Globus pallidus (tissue), 1 donor: ENCODE results near the gene EIPR1.
"Not testable (repeated sequence)": the region's sequence is repeated elsewhere in the genome, so short reads cannot be mapped to it uniquely, and the experiment has no call there.

ENCODE experiments used
- DNase-seq: peaks from one replicate; pipeline ENCODE4 v3.0.0-alpha.2; 2015; ENCODE audit warnings: low spot score

EIPR1 gene

DNA sequence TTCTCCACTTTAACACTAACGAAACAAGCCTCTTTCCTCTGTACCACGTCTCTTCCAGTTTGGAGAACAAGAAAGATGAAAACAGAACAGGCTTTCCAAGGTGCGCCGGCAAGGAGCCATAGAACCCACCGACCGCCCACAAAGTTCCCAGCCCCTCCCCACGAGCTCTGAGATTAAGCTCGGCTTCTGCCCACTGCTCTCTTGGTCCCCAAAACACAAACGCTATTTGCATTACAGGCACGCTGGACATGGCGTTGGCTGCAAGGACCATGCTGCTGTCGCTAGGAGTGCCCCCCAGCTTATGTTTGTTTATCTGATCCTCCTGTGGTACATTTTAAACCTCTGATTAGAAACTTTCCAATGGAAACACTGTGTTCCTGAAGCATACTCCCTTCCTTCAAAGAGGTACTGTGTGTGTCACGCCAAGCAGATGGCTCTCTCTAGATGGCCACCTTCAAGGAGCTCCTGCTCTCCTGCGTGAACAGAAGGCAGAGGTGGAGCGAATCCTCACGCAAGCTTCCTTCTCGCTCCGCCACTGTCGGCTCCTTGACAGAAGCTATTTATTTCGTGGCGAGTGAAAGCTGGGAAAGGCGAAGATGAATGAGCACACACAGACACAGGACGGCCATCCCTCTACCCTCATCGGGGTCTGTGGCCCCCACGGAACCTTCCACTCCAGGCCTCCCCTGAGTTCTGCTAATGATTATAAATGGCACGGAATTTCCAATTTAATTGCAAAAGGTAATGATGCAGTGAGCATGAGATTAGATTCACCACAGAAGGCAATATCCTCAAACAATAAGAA lies 166.2 kb downstream of the EIPR1 start:
- no peak for DNase-seq

DNA sequence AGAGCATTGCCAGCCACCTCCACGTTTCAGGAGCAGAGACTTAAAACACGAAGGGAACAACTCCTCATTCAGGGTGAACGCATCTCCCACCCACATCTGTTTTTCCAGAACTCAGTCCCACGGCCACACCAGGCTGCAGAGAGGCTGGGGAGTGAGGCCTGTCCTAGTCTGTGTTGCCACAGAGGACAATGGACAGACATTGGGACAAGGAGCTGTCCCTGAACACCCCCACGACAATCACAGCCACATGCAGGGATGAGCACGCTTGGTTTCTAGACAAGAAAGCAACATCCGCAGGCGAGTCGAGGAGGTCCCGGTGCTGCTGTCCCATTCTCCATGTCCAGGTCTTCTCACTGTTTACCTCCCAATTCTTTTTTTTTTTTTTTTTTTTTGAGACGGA lies 167.4 kb downstream of the EIPR1 start:
- DNase-seq: no peak

DNA sequence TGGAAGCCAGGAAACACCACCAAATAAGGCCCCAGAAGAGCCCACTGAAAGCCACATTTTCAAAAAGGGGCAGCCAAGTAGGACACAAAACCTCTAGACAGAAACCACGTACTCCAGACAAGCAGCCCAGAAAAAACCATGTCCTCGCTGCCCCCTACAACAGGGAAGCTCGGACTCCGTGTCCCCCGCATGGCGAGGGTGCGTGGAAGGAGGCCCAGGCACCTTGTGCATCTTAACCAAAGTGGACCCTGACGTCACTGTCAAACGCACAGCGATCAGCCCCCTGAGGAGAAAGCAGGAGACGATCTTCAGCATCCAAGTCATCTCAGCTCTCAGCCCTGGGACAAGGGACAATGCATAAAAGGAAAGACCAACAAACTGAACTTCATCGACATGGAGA lies 168.4 kb downstream of the EIPR1 start:
- no peak for DNase-seq

GRCh38 chr2:3208591-3208990 lies 169.0 kb downstream of the EIPR1 start:
- DNase-seq: no peak

GRCh38 chr2:3208179-3208578 lies 169.4 kb downstream of the EIPR1 start:
- no peak for DNase-seq

- DNase-seq: no peak
Observed at GRCh38 chr2:3207091-3207491, 170.5 kb downstream of the EIPR1 start.

DNA sequence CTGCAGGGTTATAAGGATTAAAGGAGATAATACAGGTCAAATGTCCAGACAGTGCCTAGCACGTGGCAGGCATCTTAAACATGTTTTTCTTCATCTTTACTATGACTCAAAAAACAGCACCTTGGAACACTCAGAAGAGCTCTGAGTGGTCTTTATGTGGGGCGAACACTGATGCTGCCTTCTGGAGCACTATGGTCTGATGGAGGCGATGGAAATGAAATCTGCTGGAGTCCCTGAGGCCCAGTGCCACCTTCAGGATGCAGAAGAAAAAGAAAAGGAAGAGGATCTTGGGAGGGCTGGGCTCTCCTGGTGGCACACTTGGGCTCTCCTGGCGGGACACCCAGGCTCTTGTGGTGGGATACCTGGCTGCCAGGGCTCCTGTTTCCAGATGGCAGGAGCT lies 171.8 kb downstream of the EIPR1 start:
- no peak for DNase-seq

- no peak for DNase-seq
Observed at GRCh38 chr2:3204031-3204821, 173.4 kb downstream of the EIPR1 start.

GRCh38 chr2:3203497-3204019 lies 174.1 kb downstream of the EIPR1 start:
- DNase-seq: no peak

DNA sequence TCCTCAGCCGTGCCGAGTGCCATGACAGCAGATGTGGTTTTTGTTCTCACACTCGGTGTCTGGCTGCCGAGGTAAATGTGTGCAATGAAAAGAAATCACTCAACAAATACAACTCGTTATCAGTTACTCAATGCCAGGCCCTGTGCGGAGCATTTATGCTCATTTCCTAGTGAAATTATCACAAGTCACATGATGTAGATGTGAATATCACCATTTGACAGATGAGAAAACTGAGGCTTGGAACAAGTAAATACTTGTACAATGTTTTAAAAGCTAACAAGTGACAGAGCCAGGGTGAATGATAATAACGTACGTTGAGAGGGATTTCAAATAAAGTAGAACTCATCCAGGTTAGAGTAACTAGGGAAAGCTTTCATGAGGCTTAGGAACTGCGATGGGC lies 174.7 kb downstream of the EIPR1 start:
- DNase-seq: no peak

DNA sequence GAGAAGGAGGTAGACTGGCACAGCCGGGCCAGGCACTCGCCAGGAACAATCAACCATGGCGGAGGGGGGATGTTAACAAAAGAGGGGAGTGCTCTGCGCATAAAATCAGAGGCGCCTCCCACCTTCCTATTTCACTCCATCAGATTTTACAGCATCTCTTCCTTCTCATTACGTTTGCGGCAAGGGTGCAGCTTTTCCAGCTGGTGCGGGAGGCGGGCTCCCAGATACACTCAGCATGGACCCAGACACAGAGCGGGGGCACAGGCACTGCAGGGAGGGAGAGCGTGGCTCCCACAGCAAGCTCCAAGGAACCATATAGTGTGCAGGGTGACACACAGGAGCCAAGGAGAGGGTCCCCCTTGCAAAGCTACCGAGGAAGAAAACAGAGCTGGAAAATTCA lies 176.3 kb downstream of the EIPR1 start:
- no peak for DNase-seq

- DNase-seq: no peak
Observed at GRCh38 chr2:3200420-3200939, 177.1 kb downstream of the EIPR1 start.

- DNase-seq: no peak
Observed at GRCh38 chr2:3199627-3200345, 177.8 kb downstream of the EIPR1 start.

DNA sequence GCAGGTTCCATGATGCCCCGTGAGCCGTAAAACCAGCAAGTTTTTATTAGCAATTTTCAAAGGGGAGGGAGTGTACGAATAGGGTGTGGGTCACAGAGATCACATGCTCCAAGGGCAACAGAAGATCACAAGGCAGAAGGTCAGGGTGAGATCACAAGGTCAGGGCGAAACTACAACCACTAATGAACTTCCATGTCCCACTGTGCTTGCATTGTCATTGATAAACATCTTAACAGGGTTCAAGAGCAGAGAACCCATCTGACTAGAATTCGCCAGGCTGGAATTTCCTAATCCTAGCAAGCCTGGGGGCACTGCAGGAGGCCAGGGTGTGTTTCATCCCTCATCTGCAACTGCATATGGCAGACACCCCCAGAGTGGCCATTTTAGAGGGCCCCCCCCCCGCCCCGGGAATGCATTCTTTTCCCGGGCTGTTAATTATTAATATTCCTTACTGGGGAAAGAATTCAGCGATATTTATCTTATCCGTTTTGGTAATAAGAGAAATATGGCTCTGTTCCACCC lies 178.9 kb downstream of the EIPR1 start:
- not testable (repeated sequence) for DNase-seq

DNA sequence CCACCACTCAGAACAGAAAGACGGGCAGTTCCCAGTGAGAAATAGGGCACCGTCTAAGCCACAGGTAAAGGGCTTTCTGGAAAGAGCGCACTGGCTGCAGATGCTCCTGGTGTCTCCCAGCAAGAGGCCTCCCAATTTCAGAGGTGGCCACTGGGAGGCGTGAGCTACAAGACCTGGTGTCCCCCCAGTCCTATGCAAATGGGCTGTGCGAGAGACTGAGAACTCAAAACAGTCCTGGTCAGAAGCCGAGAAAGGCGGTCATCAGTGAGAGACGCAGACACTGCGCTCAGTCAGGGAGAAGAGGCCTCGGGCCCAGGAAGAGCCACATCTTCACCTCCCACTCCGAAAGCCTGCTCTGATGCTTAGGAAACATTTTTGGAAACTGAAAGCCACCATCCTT lies 179.5 kb downstream of the EIPR1 start:
- DNase-seq: peak; percentile 26

DNA sequence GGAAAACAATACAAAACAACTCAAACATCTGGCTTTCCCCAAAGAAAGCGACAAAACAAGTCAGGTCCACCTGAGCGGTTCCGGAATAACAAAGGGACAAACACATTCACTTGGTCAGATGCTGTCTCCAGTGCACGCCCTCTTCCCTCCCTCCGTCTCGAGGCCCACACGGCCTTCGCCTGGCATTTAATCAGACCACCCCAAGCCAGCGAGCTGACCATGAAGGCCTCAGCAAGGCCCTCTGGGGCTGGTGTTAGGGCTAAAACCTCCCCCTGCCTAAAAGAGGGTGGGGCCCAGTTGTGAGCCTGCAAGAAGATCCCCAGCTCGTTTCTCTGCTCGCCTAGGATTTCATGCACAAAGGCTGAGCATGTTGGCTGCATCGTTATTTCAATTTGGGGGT lies 180.3 kb downstream of the EIPR1 start:
- DNase-seq: no peak

DNA sequence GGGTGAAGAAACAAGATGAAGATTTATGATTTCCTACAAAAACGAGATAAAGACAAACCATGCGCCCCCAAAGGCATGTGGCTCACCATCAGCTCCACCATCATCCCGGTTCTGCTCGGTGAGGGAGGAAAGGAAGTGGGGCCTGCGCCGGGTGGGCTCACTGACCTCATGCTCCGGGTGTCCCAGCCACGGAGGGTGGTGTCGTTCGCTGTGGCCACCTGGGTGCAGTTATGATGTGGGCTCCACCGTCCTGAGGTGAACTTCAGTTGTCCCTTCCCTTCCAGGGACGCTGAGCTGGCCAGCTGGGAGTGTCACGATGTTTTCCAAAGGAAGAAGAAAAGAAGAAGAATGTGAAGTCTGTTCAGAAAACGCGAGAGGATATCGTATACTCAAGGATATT lies 180.9 kb downstream of the EIPR1 start:
- DNase-seq: no peak

DNA sequence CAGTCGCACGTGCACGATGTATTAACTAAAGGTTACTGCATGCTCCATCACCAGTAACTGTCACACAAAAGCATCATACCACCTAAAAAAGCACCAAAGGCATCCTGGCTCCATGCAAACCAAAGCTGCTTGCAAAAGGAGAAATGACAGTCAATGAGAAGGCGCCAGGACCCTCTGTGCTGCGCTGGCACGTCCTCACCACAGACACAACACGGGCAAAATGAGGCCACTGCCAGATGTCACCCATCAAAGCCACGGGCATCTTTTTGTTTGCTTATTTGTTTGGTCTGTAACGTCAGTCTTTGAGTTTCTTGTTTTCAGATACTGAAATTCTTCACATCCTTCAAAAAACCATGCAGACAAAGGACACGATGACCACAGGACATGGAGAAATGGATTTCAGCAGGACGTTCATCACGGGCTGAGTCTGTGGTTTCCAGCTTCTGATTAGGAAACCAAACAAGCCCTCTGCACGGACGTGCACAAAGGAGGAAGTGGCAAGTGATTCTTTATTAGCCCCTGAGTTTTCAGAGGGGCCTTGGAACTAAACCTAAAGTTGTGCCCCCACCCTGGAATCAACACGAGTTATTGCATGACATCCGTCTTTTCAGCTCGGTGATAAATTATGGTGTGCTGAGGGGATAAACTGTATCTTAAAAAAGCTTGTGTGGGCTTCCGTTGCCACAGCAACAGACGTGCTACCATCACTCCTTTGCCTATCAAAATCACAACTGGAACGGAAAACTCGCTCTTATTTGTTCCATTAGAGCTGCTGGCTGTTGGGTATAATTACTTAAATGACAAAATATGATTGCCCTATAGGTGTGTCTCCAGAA lies 181.8 kb downstream of the EIPR1 start:
- no peak for DNase-seq

- DNase-seq: no peak
Observed at GRCh38 chr2:3194828-3195227, 182.8 kb downstream of the EIPR1 start.

DNA sequence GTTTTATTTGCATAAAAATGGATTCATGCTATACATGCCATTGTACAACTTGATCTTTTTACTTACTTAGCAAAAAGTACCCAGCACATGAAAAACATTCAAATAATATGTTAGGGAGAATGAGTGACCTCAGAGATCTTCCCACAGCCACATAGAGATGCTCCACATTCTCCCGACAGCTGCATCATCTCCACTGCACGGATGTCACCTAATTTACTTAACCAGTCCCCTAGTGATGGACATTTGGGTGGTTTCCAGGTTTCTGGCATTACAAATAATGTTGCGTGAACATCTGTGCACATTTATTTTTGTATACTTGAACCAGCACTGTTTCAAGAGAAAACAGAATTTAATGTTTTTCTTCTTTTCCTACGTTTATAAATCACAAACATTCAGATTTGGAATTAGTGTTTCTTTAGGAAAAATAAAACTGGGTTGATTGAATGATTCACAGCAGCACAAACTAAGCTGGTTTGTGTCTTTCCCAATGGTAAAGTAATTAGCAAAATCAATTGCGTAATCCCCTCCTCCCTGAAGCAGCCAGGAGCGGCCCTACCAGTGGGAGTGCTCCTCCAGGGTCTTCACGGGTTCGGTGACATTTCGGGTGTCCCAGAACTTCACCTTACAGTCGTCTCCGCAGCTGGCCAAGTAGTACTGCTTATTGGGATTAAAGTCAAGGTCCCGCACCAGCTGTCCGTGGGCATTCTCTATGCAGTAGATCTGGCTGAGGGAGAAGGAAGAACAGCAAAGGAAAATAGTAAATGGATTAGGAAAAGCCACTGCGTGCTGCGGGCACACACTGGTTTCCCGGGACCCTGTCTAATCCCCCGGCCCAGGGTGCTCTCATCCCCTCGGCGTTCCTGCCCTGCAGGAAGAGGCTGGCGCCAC lies 183.9 kb downstream of the EIPR1 start:
- DNase-seq: no peak
